ENCODE measurements around the gene IRGQ.
"Not testable (repeated sequence)": the region's sequence is repeated elsewhere in the genome, so short reads cannot be mapped to it uniquely, and the experiment has no call there.

IRGQ gene

GRCh38 chr19:43624933-43625332 lies 29.0 kb upstream of the IRGQ start:
- DNase-seq: peak; percentile 81 to 83

- DNase-seq: no peak
Observed at GRCh38 chr19:43623889-43624670, 28.1 kb upstream of the IRGQ start.

- DNase-seq: no peak
Observed at GRCh38 chr19:43622956-43623355, 27.0 kb upstream of the IRGQ start.

- DNase-seq: no peak
Observed at GRCh38 chr19:43622070-43622469, 26.1 kb upstream of the IRGQ start.

GRCh38 chr19:43620061-43621001 lies 24.4 kb upstream of the IRGQ start:
- no peak for DNase-seq

GRCh38 chr19:43619262-43620060 lies 23.5 kb upstream of the IRGQ start, which contains the start of gene ZNF428:
ZNF428 (minus strand) TSS chr19:43619629; CDS start chr19:43614304, 5,325 bp downstream.
- DNase-seq: peak; percentile 84 to 87

- peak; percentile 22 to 37 for DNase-seq
Observed at GRCh38 chr19:43618921-43619261, 23.0 kb upstream of the IRGQ start.

- DNase-seq: no peak
Observed at GRCh38 chr19:43616954-43617353, 21.0 kb upstream of the IRGQ start.

- DNase-seq: no peak
Observed at GRCh38 chr19:43616306-43616705, 20.4 kb upstream of the IRGQ start.

GRCh38 chr19:43612374-43612773 lies 16.4 kb upstream of the IRGQ start:
- DNase-seq: no peak

- DNase-seq: no peak
Observed at GRCh38 chr19:43611788-43612187, 15.9 kb upstream of the IRGQ start, which contains the start of gene SRRM5. SRRM5 (plus strand) TSS chr19:43612088; CDS start chr19:43612122, 34 bp downstream.

- DNase-seq: no peak
Observed at GRCh38 chr19:43610493-43610892, 14.6 kb upstream of the IRGQ start.

GRCh38 chr19:43609872-43610271 lies 13.9 kb upstream of the IRGQ start:
- no peak for DNase-seq

GRCh38 chr19:43607238-43608205 lies 11.6 kb upstream of the IRGQ start:
- DNase-seq: no peak

GRCh38 chr19:43606569-43607229 lies 10.8 kb upstream of the IRGQ start:
- DNase-seq: no peak

GRCh38 chr19:43605875-43606568 lies 10.1 kb upstream of the IRGQ start:
- no peak for DNase-seq

- DNase-seq: not testable (repeated sequence)
Observed at GRCh38 chr19:43600326-43600725, 4.4 kb upstream of the IRGQ start.

- DNase-seq: no peak
Observed at GRCh38 chr19:43599635-43600295, 3.8 kb upstream of the IRGQ start.

GRCh38 chr19:43598445-43599240 lies 2.7 kb upstream of the IRGQ start:
- DNase-seq: no peak
